Immature natural killer cell (primary cell): Measurements from ENCODE around the gene PRDM11. TPM values are rescaled to one million over a fixed set of nuclear protein-coding genes. Genes with fewer than 3 reads are reported as not detected.

ENCODE experiments used
- DNase-seq, 3 donors: peaks; one replicate each; pipeline ENCODE4 v3.0.0; 2022; ENCODE audit warnings: mixed read lengths in 1 of 3
- H3K27ac Mint-ChIP-seq, 6 donors: one replicate each; pipeline ENCODE4 v1.8.0; 2020; ENCODE audit warnings: mixed read lengths in 6 of 6, mild to moderate bottlenecking in 5 of 6, inconsistent platforms in 4 of 6, moderate library complexity in 3 of 6
- H3K27me3 Mint-ChIP-seq, 3 donors: one replicate each; pipeline ENCODE4 v1.8.0; 2020 to 2021; ENCODE audit warnings: low read depth in 3 of 3, mild to moderate bottlenecking in 3 of 3, mixed read lengths in 3 of 3, moderate library complexity in 3 of 3, inconsistent platforms in 1 of 3
- H3K36me3 Mint-ChIP-seq, 3 donors: one replicate each; pipeline ENCODE4 v1.8.0; 2020; ENCODE audit warnings: mixed read lengths in 3 of 3, inconsistent platforms in 2 of 3, mild to moderate bottlenecking in 2 of 3
- H3K4me1 Mint-ChIP-seq, 2 donors: one replicate each; pipeline ENCODE4 v1.8.0; 2020; ENCODE audit warnings: inconsistent platforms in 2 of 2, mild to moderate bottlenecking in 2 of 2, mixed read lengths in 2 of 2, moderate library complexity in 1 of 2
- H3K4me3 Mint-ChIP-seq, 5 donors: one replicate each; pipeline ENCODE4 v1.8.0; 2020; ENCODE audit warnings: mild to moderate bottlenecking in 5 of 5, mixed read lengths in 5 of 5, inconsistent platforms in 3 of 5, moderate library complexity in 3 of 5
- H3K9me3 Mint-ChIP-seq, 6 donors: one replicate each; pipeline ENCODE4 v1.8.0; 2020; ENCODE audit warnings: mild to moderate bottlenecking in 6 of 6, mixed read lengths in 6 of 6, inconsistent platforms in 4 of 6, moderate library complexity in 3 of 6
- polyA plus RNA-seq, 3 donors: library from polyadenylated mRNA; unstranded; fragments of 300-500 nt; fragmentation: Illumina TruSeq; gene quantifications; one replicate each; pipeline ENCODE4 v1.2.3, GENCODE V29; 2021

PRDM11 gene
- polyA plus RNA-seq, 3 donors from 2014 or later: 0.84 to 1.2 (median 0.94) TPM

GRCh38 chr11:45180179-45180847 lies 33.9 kb downstream of the PRDM11 start:
- Mint-ChIP-seq H3K9me3 (no peaks in the 10 kb centered on the region), H3K4me1 (peaks cover 10 to 16% of the 10 kb centered on the region in 2 donors), H3K4me3 (peak overlapping the region; percentile 74 to 87 (median 85)), H3K27ac (no peak overlapping the region), H3K36me3 (no peaks in the 10 kb centered on the region), H3K27me3 (peaks cover 3 to 13% (median 4%) of the 10 kb centered on the region in 3 donors)
- DNase-seq: peak in 2 of 3 donors; percentile 16 to 22

GRCh38 chr11:45180848-45181192 lies 34.4 kb downstream of the PRDM11 start:
- DNase-seq: peak; percentile 19 to 33 (median 20)
- Mint-ChIP-seq H3K9me3 (no peaks in the 10 kb centered on the region), H3K4me1 (peaks cover 10 to 16% of the 10 kb centered on the region in 2 donors), H3K27me3 (peaks cover 3 to 13% (median 4%) of the 10 kb centered on the region in 3 donors), H3K36me3 (no peaks in the 10 kb centered on the region), H3K27ac (no peak overlapping the region), H3K4me3 (no peak overlapping the region)

- H3K36me3 Mint-ChIP-seq: peaks cover 0 to 4% (median 0%) of the 10 kb centered on the region in 3 donors
- H3K27me3 Mint-ChIP-seq: peaks cover 4 to 13% (median 4%) of the 10 kb centered on the region in 3 donors
- H3K27ac Mint-ChIP-seq: no peak overlapping the region
- peaks cover 10 to 16% of the 10 kb centered on the region in 2 donors for H3K4me1 Mint-ChIP-seq
- H3K4me3 Mint-ChIP-seq: peak overlapping the region; percentile 55 to 71 (median 60)
- no peak for DNase-seq
- no peaks in the 10 kb centered on the region for H3K9me3 Mint-ChIP-seq
These were observed 34.9 kb downstream of the PRDM11 start for GRCh38 chr11:45181193-45181888.

GRCh38 chr11:45181889-45182550 lies 35.6 kb downstream of the PRDM11 start:
- peaks cover 0 to 6% (median 0%) of the 10 kb centered on the region in 3 donors for H3K36me3 Mint-ChIP-seq
- peaks cover 10 to 16% of the 10 kb centered on the region in 2 donors for H3K4me1 Mint-ChIP-seq
- DNase-seq: no peak
- no peak overlapping the region for H3K27ac Mint-ChIP-seq
- H3K27me3 Mint-ChIP-seq: peaks cover 4 to 13% (median 4%) of the 10 kb centered on the region in 3 donors
- no peaks in the 10 kb centered on the region for H3K9me3 Mint-ChIP-seq
- H3K4me3 Mint-ChIP-seq: peak overlapping the region in 4 of 5 donors; percentile 46 to 71 (median 58)

GRCh38 chr11:45182902-45183301 lies 36.5 kb downstream of the PRDM11 start:
- DNase-seq: no peak
- Mint-ChIP-seq H3K27ac (no peak overlapping the region), H3K4me1 (peaks cover 10 to 16% of the 10 kb centered on the region in 2 donors), H3K27me3 (peaks cover 4 to 12% (median 4%) of the 10 kb centered on the region in 3 donors), H3K9me3 (no peaks in the 10 kb centered on the region), H3K4me3 (no peak overlapping the region), H3K36me3 (peaks cover 0 to 8% (median 4%) of the 10 kb centered on the region in 3 donors)

- H3K4me1 Mint-ChIP-seq: peaks cover 4% of the 10 kb centered on the region in 2 donors
- H3K4me3 Mint-ChIP-seq: no peak overlapping the region
- no peaks in the 10 kb centered on the region for H3K9me3 Mint-ChIP-seq
- no peak overlapping the region for H3K27ac Mint-ChIP-seq
- peaks cover 2 to 16% (median 14%) of the 10 kb centered on the region in 3 donors for H3K36me3 Mint-ChIP-seq
- H3K27me3 Mint-ChIP-seq: peaks cover 0 to 4% (median 1%) of the 10 kb centered on the region in 3 donors
- no peak for DNase-seq
These were observed 38.2 kb downstream of the PRDM11 start for GRCh38 chr11:45184640-45185039.

GRCh38 chr11:45185228-45185729 lies 38.8 kb downstream of the PRDM11 start:
- DNase-seq: no peak
- Mint-ChIP-seq H3K9me3 (no peaks in the 10 kb centered on the region), H3K27me3 (peaks cover 0 to 1% (median 1%) of the 10 kb centered on the region in 3 donors), H3K4me1 (no peaks in the 10 kb centered on the region), H3K4me3 (no peak overlapping the region), H3K36me3 (peaks cover 7 to 18% (median 17%) of the 10 kb centered on the region in 3 donors), H3K27ac (no peak overlapping the region)

- Mint-ChIP-seq H3K27me3 (peaks cover 0 to 1% (median 1%) of the 10 kb centered on the region in 3 donors), H3K36me3 (peaks cover 7 to 24% (median 21%) of the 10 kb centered on the region in 3 donors), H3K27ac (peak overlapping the region in 1 of 6 donors; percentile 41), H3K4me3 (no peak overlapping the region), H3K4me1 (no peaks in the 10 kb centered on the region), H3K9me3 (no peaks in the 10 kb centered on the region)
- no peak for DNase-seq
These were observed 40.9 kb downstream of the PRDM11 start for GRCh38 chr11:45187375-45187774.

GRCh38 chr11:45188127-45188526 lies 41.7 kb downstream of the PRDM11 start:
- Mint-ChIP-seq H3K27ac (no peak overlapping the region), H3K4me3 (no peak overlapping the region)

GRCh38 chr11:45189230-45189629 lies 42.8 kb downstream of the PRDM11 start:
- Mint-ChIP-seq H3K36me3 (peaks cover 7 to 24% (median 21%) of the 10 kb centered on the region in 3 donors), H3K4me3 (no peak overlapping the region), H3K9me3 (no peaks in the 10 kb centered on the region), H3K4me1 (no peaks in the 10 kb centered on the region), H3K27me3 (peaks cover 0 to 1% (median 0%) of the 10 kb centered on the region in 3 donors), H3K27ac (no peak overlapping the region)
- no peak for DNase-seq

More at GRCh38 chr11:45188127-45188526, 41.7 kb downstream of the PRDM11 start:
- H3K4me1 Mint-ChIP-seq: no peaks in the 10 kb centered on the region
- DNase-seq: no peak
- peaks cover 0 to 1% (median 0%) of the 10 kb centered on the region in 3 donors for H3K27me3 Mint-ChIP-seq
- peaks cover 7 to 24% (median 21%) of the 10 kb centered on the region in 3 donors for H3K36me3 Mint-ChIP-seq
- H3K9me3 Mint-ChIP-seq: no peaks in the 10 kb centered on the region

- H3K27me3 Mint-ChIP-seq: peaks cover 0 to 2% (median 0%) of the 10 kb centered on the region in 3 donors
- no peak overlapping the region for H3K27ac Mint-ChIP-seq
- no peak overlapping the region for H3K4me3 Mint-ChIP-seq
These were observed 47.3 kb downstream of the PRDM11 start for GRCh38 chr11:45193695-45194094.

GRCh38 chr11:45204761-45205160 lies 58.3 kb downstream of the PRDM11 start:
- peaks cover 10 to 24% (median 18%) of the 10 kb centered on the region in 3 donors for H3K36me3 Mint-ChIP-seq
- H3K4me3 Mint-ChIP-seq: no peak overlapping the region
- peaks cover 3 to 6% of the 10 kb centered on the region in 2 donors for H3K4me1 Mint-ChIP-seq
- DNase-seq: no peak
- no peak overlapping the region for H3K27ac Mint-ChIP-seq
- H3K27me3 Mint-ChIP-seq: peaks cover 0 to 2% (median 0%) of the 10 kb centered on the region in 3 donors
- no peaks in the 10 kb centered on the region for H3K9me3 Mint-ChIP-seq

More at GRCh38 chr11:45193695-45194094, 47.3 kb downstream of the PRDM11 start:
- no peak for DNase-seq
- Mint-ChIP-seq H3K9me3 (no peaks in the 10 kb centered on the region), H3K4me1 (no peaks in the 10 kb centered on the region), H3K36me3 (peaks cover 11 to 13% (median 12%) of the 10 kb centered on the region in 3 donors)

GRCh38 chr11:45205978-45206377 lies 59.5 kb downstream of the PRDM11 start:
- Mint-ChIP-seq H3K9me3 (no peaks in the 10 kb centered on the region), H3K4me3 (no peak overlapping the region), H3K36me3 (peaks cover 10 to 24% (median 14%) of the 10 kb centered on the region in 3 donors), H3K27me3 (peaks cover 0 to 2% (median 0%) of the 10 kb centered on the region in 3 donors), H3K27ac (no peak overlapping the region), H3K4me1 (peaks cover 3 to 6% of the 10 kb centered on the region in 2 donors)
- no peak for DNase-seq
